Measurements from ENCODE around the gene ZIC1. TPM values are rescaled to one million over a fixed set of nuclear protein-coding genes. Genes with fewer than 3 reads are reported as not detected.

ZIC1 gene
- total RNA-seq, 2 donors from 2014 or later, result not detected

DNA sequence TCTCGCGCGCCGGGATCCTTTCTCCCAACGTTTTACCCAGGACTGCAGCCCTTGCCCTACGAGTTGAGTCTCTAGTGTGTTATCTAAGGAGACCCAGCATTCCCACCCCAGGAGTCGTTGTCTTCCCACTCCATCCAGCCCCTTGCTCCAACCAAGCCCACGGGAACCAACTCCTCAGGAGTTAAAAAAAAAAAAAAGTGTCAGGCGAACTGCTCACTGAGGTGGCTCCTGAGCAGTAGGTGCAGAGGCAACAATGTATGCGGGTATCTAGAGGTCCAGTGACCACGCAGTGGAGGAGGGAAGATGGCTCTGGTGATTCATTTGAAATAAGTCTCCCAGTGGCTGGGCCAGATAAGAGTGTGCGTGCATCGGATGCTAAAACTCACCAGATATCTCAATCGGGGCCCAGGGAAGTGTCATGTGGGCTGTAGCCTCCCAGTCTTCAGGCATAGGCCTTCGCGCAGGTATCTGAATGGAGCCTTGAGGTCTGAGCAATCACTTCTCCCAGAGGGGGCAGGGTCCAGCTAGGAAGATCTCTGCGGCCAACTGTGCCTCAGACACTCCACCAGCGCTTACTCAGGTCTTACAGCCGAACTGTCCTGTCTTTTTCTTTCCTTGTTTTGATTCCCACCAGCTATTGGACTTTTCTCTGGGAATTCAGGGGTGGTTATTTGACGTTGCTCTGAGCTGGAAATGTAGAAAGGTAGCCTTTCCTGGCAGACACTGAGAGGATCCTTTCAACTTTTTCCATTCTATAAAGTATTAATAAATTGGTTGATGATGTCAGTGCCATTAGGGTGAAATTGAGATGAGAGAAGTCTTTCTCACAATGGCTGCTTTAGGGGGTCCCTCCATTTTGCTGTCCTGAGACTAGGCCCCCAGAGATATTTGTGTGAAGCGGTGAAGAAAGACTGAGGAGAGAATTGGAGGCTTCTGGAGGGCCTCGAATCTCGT, 23.8 kb upstream of the ZIC1 start:
- H3K27ac Mint-ChIP-seq, result no peak overlapping the region
- no peak overlapping the region for H3K4me3 Mint-ChIP-seq
- peaks cover 2 to 5% of the 10 kb centered on the region in 2 donors for H3K36me3 Mint-ChIP-seq (ENCODE audit: insufficient read depth in 2 of 2)
- ATAC-seq (replicated peaks in 1 of 2) (no peak), DNase-seq (no peak)
- no peaks in the 10 kb centered on the region for H3K9me3 Mint-ChIP-seq
- no peaks in the 10 kb centered on the region for H3K4me1 Mint-ChIP-seq (ENCODE audit: low read depth)
- H3K27me3 Mint-ChIP-seq (ENCODE audit: low read depth), result peaks cover 79% of the 10 kb centered on the region

DNA sequence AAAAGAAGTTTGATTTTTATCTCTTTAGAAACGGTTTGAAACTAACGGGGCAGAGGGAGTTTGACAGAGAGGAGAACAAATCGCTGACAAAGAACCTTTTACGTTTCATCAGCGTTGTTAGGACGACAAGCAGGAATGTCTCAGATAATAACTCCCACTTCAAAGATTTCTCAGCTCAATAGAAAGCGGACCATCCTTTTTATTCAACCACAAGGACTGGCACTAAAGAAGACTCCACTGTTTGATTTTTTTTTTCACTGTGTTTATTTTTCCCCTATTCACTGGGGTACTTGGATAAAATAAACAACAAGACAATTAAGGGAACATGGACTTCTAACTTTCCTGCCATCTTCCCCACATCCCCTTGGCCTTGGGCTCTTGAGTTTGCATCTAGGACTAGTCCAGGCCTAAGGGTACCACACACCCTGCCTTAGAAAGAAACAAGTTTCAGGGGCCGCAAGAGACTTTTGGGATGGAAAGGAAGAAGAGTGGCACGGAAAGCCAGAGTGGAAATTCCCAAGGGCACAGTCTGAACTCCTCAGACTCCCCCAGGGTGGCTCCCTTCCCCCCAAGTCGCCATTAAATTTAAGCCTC, 21.8 kb upstream of the ZIC1 start:
- peaks cover 2 to 11% of the 10 kb centered on the region in 2 donors for H3K36me3 Mint-ChIP-seq (ENCODE audit: insufficient read depth in 2 of 2)
- H3K27ac Mint-ChIP-seq, result no peak overlapping the region
- no peaks in the 10 kb centered on the region for H3K9me3 Mint-ChIP-seq
- ATAC-seq (replicated peaks in 1 of 2) (no peak), DNase-seq (no peak)
- peaks cover 82% of the 10 kb centered on the region for H3K27me3 Mint-ChIP-seq (ENCODE audit: low read depth)
- H3K4me1 Mint-ChIP-seq (ENCODE audit: low read depth), result no peaks in the 10 kb centered on the region
- H3K4me3 Mint-ChIP-seq, result no peak overlapping the region

DNA sequence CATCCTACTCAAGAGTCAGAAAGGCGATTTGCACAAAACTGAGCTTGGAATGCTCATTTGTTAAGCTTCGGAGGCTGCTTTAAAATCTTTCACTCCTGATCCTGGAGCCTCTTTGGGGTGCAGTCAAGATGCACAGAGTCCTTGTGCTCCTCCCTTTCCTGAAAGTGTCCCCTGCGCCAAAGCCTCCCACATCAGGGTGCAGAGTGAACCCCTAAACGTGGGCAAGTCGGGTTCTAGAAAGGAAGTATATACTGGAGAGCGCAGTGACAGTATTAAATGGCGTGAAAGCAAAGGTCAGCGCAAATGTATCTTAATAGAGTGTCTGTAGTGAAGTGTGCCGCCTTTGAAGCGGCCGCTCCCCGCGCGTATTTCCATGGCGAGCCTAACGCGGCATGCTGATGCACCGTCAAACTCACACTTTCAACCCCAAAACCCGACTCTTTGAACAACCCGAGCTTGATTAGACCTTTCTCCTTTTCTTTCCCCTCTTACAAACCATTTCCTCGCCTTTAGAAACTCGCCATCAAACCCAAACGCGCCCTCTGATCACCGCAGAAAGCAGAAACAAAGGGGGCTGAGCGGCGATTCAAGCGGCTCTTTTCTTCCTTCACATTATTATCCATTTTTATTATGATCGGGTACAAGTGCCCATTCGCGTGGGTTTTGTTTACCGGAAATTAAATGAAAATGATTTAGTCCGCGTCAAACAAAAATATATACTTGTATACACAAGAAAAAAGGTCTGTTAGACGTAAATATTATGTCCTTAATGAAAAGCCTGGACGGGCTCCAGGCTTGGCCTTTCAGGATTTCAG, 21.1 kb upstream of the ZIC1 start:
- DNase-seq, result no peak
- H3K27ac Mint-ChIP-seq, result peak overlapping the region; percentile 44
- no peak for ATAC-seq (replicated peaks in 1 of 2)
- no peaks in the 10 kb centered on the region for H3K4me1 Mint-ChIP-seq (ENCODE audit: low read depth)
- no peaks in the 10 kb centered on the region for H3K9me3 Mint-ChIP-seq
- peaks cover 3 to 12% of the 10 kb centered on the region in 2 donors for H3K36me3 Mint-ChIP-seq (ENCODE audit: insufficient read depth in 2 of 2)
- peaks cover 87% of the 10 kb centered on the region for H3K27me3 Mint-ChIP-seq (ENCODE audit: low read depth)
- H3K4me3 Mint-ChIP-seq, result no peak overlapping the region

DNA sequence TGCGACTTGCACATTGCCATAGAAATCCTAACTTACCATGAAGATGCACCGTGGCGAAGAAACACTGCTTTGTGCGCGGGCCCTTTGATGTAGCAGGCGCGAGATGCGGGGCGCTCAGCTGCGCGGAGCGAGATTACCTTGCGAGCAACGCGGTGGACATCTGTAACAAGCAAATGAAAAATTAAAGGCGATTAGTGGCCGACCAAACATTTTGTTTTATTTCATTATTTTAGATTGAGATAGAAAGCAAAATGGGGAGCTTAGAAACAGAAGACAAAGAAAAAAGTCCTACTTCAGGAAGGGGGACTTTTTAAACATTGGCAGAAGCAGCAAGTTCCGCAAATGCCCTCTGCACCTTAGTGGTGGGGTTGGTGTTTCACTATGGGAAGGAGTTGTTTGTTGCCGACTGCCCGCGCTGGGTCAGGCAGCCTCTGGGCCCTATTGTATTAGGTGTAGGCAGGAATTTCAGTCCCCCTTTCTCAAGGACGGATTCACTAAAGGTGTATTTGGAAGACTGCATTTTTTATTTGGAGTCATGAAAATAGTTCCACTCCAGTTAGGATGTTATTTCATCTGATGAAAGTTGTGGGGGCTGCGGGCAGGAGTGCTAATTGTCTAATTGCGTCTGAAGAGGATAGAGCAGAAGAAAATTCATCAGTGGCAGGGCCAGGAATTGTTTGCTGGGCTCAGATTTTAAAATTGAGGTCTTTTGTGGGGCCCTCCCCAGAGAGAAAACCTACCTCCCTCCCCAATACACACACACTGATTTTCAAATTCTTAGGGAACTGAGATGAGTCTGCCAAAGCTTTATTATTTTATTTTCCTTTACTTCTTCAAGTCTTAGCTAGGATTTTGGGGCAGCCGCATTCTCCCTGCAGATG, 20.2 kb upstream of the ZIC1 start:
- peaks cover 84% of the 10 kb centered on the region for H3K27me3 Mint-ChIP-seq (ENCODE audit: low read depth)
- H3K36me3 Mint-ChIP-seq (ENCODE audit: insufficient read depth in 2 of 2), result peaks cover 5 to 14% of the 10 kb centered on the region in 2 donors
- no peaks in the 10 kb centered on the region for H3K4me1 Mint-ChIP-seq (ENCODE audit: low read depth)
- DNase-seq (no peak), ATAC-seq (replicated peaks in 1 of 2) (no peak)
- peak overlapping the region; percentile 54 for H3K27ac Mint-ChIP-seq
- no peaks in the 10 kb centered on the region for H3K9me3 Mint-ChIP-seq
- H3K4me3 Mint-ChIP-seq, result no peak overlapping the region

DNA sequence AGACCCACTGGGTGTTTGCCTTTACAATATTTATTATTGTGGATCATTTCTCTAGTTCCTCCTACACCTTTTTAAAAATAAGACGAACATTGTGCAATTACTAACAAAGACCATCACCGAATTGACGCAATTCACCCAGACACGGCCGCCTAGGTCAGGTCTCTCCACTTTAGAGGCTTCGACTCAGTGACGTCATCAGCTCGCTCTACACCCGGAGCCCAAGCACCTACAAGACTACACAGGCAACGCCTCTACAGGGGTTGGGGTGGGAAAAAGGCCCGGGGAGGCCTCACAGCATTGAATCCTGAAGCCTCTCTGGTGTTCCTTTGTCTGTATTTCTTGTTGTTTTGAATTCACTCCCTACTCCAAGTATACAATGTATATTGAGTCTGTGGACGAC, 19.4 kb upstream of the ZIC1 start:
- Mint-ChIP-seq H3K9me3 (no peaks in the 10 kb centered on the region), H3K27me3 (ENCODE audit: low read depth) (peaks cover 84% of the 10 kb centered on the region), H3K4me3 (no peak overlapping the region), H3K4me1 (ENCODE audit: low read depth) (no peaks in the 10 kb centered on the region), H3K27ac (no peak overlapping the region), H3K36me3 (ENCODE audit: insufficient read depth in 2 of 2) (peaks cover 6 to 16% of the 10 kb centered on the region in 2 donors)
- no peak for DNase-seq
- no peak for ATAC-seq (replicated peaks in 1 of 2)

DNA sequence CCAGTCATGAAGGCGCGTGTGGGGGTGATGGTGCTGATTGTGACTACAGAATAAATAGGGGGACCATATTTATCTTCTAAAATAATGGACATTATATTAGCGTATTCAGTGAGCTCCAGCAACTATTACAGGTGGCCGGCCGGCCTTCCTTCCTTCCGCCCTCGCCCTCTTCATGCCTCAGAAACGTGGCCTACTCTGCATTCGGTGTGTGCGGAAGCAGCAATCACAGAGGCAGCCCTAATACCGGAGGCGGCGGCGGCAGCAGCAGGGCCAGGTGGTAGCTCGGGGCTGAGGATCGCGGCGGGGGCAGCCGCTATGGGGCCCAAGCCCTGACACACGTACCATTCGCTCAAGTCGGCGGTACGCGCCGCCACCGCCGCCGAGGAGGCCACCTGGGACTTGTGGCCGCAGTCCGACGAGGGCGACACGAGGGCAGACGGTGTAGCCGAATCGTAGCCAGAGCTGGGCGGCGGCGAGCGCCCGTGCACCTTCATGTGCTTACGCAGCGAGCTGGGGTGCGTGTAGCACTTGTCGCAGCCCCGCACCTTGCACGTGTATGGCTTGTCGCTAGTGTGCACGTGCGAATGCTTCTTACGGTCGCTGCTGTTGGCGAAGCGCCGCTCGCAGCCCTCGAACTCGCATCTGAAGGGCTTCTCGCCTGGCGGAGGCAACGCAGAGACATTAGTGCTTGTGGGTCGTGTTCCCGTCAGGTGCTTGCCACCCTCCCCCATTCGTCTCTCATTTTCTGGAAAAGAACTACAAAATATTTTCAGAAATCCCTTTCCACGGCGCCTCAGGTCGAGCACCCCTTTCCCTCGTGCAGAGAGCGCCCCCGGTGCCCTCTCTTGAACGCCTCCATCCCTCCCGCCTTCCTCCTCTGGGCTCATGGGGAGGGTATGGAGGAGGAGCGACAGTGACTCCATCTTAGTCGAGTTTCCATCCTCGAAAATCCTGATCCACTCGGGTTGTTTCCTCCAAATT, 18.3 kb upstream of the ZIC1 start:
- no peaks in the 10 kb centered on the region for H3K9me3 Mint-ChIP-seq
- no peaks in the 10 kb centered on the region for H3K4me1 Mint-ChIP-seq (ENCODE audit: low read depth)
- H3K4me3 Mint-ChIP-seq, result no peak overlapping the region
- peaks cover 84% of the 10 kb centered on the region for H3K27me3 Mint-ChIP-seq (ENCODE audit: low read depth)
- ATAC-seq (replicated peaks in 1 of 2) (no peak), DNase-seq (no peak)
- peaks cover 6 to 17% of the 10 kb centered on the region in 2 donors for H3K36me3 Mint-ChIP-seq (ENCODE audit: insufficient read depth in 2 of 2)
- no peak overlapping the region for H3K27ac Mint-ChIP-seq

DNA sequence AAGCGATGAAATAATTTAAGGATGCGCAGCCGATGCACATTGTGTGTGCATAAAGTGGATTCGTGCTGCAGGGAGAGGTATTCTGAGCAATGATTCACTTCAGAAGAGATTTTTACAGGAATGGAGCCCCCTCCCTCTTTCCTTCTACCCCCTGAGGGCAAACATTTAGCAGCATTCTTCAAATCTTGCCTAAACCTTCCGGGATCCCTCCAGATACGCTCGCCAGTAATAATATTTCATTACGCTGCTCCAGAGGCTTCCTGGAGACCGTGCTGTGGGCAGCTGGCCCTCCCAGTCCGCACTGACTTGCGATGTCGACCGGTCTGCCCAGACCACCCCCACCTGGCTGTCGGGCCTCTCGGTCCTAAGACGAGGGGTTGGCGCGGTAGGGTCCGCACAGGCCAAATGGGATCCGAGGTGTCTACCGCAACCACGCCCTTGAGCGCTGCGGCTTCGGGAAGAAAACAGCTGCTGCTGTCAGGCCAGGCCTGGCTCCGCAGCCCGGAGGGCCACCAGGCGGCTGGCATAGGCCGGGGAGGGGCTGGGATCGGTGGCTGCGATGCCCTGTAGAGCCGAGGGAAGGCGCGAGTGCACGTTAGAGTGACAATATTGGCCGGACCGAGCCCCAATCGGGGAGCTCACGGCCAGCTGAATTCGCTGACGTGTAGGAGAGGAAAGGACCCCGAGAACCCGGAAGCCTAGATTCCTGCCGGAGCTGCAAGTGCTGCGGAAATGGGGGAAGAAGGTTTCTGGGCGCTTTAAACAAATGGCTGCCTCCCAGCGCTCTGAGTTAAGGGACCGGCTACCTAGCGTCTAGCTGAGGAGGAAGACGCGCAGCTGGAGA, 17.2 kb upstream of the ZIC1 start:
- DNase-seq (no peak), ATAC-seq (replicated peaks in 1 of 2) (no peak)
- no peak overlapping the region for H3K27ac Mint-ChIP-seq
- H3K9me3 Mint-ChIP-seq, result no peaks in the 10 kb centered on the region
- peaks cover 79% of the 10 kb centered on the region for H3K27me3 Mint-ChIP-seq (ENCODE audit: low read depth)
- H3K4me3 Mint-ChIP-seq, result no peak overlapping the region
- H3K36me3 Mint-ChIP-seq (ENCODE audit: insufficient read depth in 2 of 2), result peaks cover 6 to 18% of the 10 kb centered on the region in 2 donors
- H3K4me1 Mint-ChIP-seq (ENCODE audit: low read depth), result no peaks in the 10 kb centered on the region

DNA sequence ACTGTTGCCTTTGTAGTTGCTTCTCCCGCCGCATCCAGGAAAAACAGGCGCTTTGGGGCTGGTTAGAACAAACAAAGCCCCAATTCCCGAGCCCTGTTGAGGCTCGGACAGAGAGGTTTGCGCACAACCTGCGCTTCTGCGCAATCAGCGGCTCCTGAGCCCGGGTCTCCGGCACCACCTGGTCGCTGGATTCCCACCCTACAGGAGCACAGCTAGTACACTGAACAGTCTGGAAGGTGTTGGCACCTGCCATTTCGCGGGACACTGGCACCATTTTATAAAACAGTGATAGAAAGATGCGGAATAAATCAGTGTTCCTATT, 16.6 kb upstream of the ZIC1 start:
- Mint-ChIP-seq H3K36me3 (ENCODE audit: insufficient read depth in 2 of 2) (peaks cover 9 to 20% of the 10 kb centered on the region in 2 donors), H3K27ac (no peak overlapping the region), H3K4me1 (ENCODE audit: low read depth) (no peaks in the 10 kb centered on the region), H3K9me3 (no peaks in the 10 kb centered on the region), H3K4me3 (no peak overlapping the region), H3K27me3 (ENCODE audit: low read depth) (peaks cover 79% of the 10 kb centered on the region)
- DNase-seq, result no peak
- no peak for ATAC-seq (replicated peaks in 1 of 2)

DNA sequence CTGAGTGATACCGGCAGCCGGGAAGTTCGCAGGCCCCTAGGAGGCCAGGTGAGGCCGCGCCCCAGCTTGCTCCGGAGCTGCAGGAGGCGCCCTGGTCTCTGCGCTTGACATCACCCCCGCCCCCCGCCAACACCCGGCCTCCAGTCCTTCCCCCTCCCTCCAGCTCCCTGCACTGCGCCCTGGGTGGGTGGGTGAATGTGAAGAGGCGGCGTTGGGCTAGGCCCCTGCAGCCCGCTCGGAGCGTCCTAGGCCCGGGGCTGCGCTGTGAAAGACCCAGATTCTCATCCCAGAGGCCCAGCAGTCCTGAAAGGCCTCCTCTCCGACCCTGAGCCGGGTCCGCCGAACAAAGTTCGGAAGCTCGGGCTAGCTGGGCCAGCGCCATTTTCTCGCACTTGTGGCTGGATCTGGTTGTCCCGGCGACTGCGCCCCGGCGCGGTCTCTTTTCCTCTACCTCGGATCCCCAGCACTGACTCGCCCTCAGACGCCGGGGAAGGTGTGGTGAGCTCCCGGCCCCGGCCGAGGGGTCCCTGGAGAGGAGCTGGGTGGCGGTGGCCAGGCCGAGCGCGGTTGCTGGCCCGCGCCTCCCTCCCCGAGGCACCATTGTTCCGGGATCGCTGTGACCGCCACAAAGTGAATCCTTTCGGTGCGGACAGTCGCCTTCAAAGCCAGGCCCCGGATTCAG, 15.8 kb upstream of the ZIC1 start:
- peaks cover 11 to 18% of the 10 kb centered on the region in 2 donors for H3K36me3 Mint-ChIP-seq (ENCODE audit: insufficient read depth in 2 of 2)
- DNase-seq, result no peak
- H3K4me1 Mint-ChIP-seq (ENCODE audit: low read depth), result no peaks in the 10 kb centered on the region
- H3K27me3 Mint-ChIP-seq (ENCODE audit: low read depth), result peaks cover 78% of the 10 kb centered on the region
- no peak overlapping the region for H3K27ac Mint-ChIP-seq
- no peak overlapping the region for H3K4me3 Mint-ChIP-seq
- peaks cover 0 to 2% of the 10 kb centered on the region in 2 donors for H3K9me3 Mint-ChIP-seq
- no peak for ATAC-seq (replicated peaks in 1 of 2)

DNA sequence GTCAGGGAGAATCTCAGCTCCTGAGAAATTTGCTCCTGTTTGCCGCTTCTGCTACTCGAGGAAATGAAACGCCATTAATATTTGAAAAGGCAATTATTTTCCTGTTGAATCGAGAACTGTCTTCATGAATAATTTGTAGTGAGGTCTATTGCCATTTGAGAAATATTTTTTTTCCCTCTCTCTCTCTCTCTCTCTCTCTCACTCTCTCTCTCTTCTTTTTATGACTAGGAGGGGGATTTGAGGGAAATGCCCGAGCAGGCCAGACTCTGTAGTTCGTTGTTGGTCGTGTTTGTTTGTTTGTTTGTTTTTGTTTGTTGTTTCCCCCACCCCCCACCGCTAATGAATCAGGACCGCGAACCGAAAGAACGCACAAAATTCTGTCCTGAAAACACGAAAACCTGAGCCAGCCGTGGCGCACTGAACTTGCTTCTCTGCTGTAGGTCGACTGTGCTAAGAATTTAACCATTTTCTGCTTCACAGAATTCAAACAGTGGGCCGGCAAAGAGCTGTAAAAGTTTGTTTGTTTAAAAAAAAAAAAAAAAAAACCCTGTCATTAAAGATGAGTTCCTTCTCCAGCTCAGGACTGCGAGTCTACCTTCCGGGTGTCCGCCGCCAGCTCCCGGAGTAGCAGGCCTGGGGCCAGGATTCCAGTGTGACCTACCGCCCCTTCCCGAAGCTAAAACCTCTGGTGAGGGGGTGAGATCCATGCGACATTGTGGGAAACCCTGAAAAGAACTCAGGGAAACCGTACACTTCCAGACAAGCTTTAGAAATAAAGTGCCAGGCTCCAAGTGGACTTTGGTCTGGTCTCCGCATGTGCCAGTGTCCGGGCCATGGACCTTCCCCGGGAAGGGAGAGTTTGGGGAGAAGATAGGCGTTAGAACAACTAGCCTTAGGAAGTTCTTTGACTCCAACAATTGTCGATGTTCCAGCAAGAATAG, 15.0 kb upstream of the ZIC1 start:
- Mint-ChIP-seq H3K4me1 (ENCODE audit: low read depth) (no peaks in the 10 kb centered on the region), H3K27ac (no peak overlapping the region), H3K9me3 (peaks cover 0 to 2% of the 10 kb centered on the region in 2 donors), H3K27me3 (ENCODE audit: low read depth) (peaks cover 74% of the 10 kb centered on the region), H3K4me3 (no peak overlapping the region), H3K36me3 (ENCODE audit: insufficient read depth in 2 of 2) (peaks cover 9 to 18% of the 10 kb centered on the region in 2 donors)
- no peak for ATAC-seq (replicated peaks in 1 of 2)
- DNase-seq, result no peak
